Calu3 (cell line): ENCODE measurements around the gene ACSL3. TPM values are rescaled to one million over a fixed set of nuclear protein-coding genes. Genes with fewer than 3 reads are reported as not detected.
A peak's percentile ranks its signal among the peaks of the same experiment; 100 is the strongest.

ENCODE experiments used
- BruUV-seq: library from RNA; stranded (reverse); fragments of 400-500 nt; replicated peaks from 2 replicates; lab custom pipeline; 2021; lab: Mats Ljungman, UMichigan
- CTCF ChIA-PET: fragments of 300-600 bp; sonication (Branson Sonifier 250); formaldehyde crosslinking; loops from one replicate; lab custom pipeline; 2022; ENCODE audit warnings: antibody characterized with exemption; lab: Charles Lee
- DNase-seq: peaks from one replicate; pipeline ENCODE4 v3.0.0; 2022
- H3K27ac Mint-ChIP-seq: one replicate; pipeline ENCODE4 v1.8.0; 2022; ENCODE audit warnings: mixed read lengths; ENCODE audit not compliant: unreplicated experiment
- H3K27me3 Mint-ChIP-seq: one replicate; pipeline ENCODE4 v1.8.0; 2022; ENCODE audit warnings: mixed read lengths; ENCODE audit not compliant: unreplicated experiment
- H3K36me3 Mint-ChIP-seq: one replicate; pipeline ENCODE4 v1.8.0; 2022; ENCODE audit warnings: mild to moderate bottlenecking, moderate library complexity, mixed read lengths; ENCODE audit not compliant: insufficient read depth, unreplicated experiment
- H3K4me1 Mint-ChIP-seq: one replicate; pipeline ENCODE4 v1.8.0; 2022; ENCODE audit warnings: mild to moderate bottlenecking, low read depth, mixed read lengths; ENCODE audit not compliant: unreplicated experiment
- H3K4me3 Mint-ChIP-seq: one replicate; pipeline ENCODE4 v1.8.0; 2022; ENCODE audit warnings: mild to moderate bottlenecking, low read depth, moderate library complexity, mixed read lengths; ENCODE audit not compliant: unreplicated experiment
- H3K9me3 Mint-ChIP-seq: one replicate; pipeline ENCODE4 v1.8.0; 2022; ENCODE audit warnings: low read depth, mixed read lengths; ENCODE audit not compliant: unreplicated experiment
- CTCF ChIP-seq: fragments of 200-600 bp; IDR thresholded peaks from one replicate; pipeline ENCODE4 v1.8.0; 2022; ENCODE audit warnings: antibody characterized with exemption; ENCODE audit not compliant: unreplicated experiment
- intact Hi-C: fragments of 100-400 bp; cut with micrococcal nuclease; formaldehyde crosslinking; loops from one replicate; pipeline ENCODE4 v1.10.0; 2022; ENCODE audit not compliant: unreplicated experiment
- total RNA-seq: library from RNA; stranded (reverse); gene quantifications from 2 replicates; pipeline ENCODE4 v1.2.3, GENCODE V29; 2022

Gene ACSL3
- total RNA-seq, 1 experiment from 2014 or later: 167 TPM

- CTCF ChIA-PET: no interaction called here
- intact Hi-C loops: no loop called here
- Mint-ChIP-seq H3K27me3 (no peaks in the 10 kb centered on the region), H3K4me1 (peaks cover 8% of the 10 kb centered on the region), H3K4me3 (no peak overlapping the region), H3K9me3 (no peaks in the 10 kb centered on the region), H3K27ac (no peak overlapping the region), H3K36me3 (no peaks in the 10 kb centered on the region)
- no peak for TF ChIP-seq CTCF
- no TSS peak for BruUV-seq
- DNase-seq: no peak
These were observed 108.7 kb downstream of the ACSL3 start for GRCh38 chr2:222969491-222969890.

GRCh38 chr2:222972420-222972819, 111.6 kb downstream of the ACSL3 start:
- CTCF ChIA-PET: interaction anchor here (0.6 to 1.6 kb wide), 8 partner anchors 9 to 825 kb away, joined by 3 to 25 read pairs (median 3); partner anchors contain the start of gene SCG2
- Mint-ChIP-seq H3K9me3 (no peaks in the 10 kb centered on the region), H3K27ac (no peak overlapping the region), H3K4me1 (peaks cover 30% of the 10 kb centered on the region), H3K36me3 (no peaks in the 10 kb centered on the region), H3K4me3 (no peak overlapping the region), H3K27me3 (no peaks in the 10 kb centered on the region)
- no TSS peak for BruUV-seq
- no peak for TF ChIP-seq CTCF
- intact Hi-C loops: loop anchor here (5.0 to 10.0 kb wide), 4 partner anchors 262 to 862 kb away; partner anchors contain the start of gene AP1S3
- DNase-seq: no peak

GRCh38 chr2:222973237-222973636, 112.4 kb downstream of the ACSL3 start:
- H3K27ac Mint-ChIP-seq: no peak overlapping the region
- no TSS peak for BruUV-seq
- no peaks in the 10 kb centered on the region for H3K9me3 Mint-ChIP-seq
- DNase-seq: peak; percentile 31
- no peak overlapping the region for H3K4me3 Mint-ChIP-seq
- peaks cover 38% of the 10 kb centered on the region for H3K4me1 Mint-ChIP-seq
- CTCF ChIA-PET: interaction anchor here (0.9 kb wide), 1 partner anchor 128 kb away, joined by 4 read pairs; no protein-coding TSS in a partner anchor
- H3K36me3 Mint-ChIP-seq: no peaks in the 10 kb centered on the region
- no peaks in the 10 kb centered on the region for H3K27me3 Mint-ChIP-seq
- TF ChIP-seq CTCF: no peak
- intact Hi-C loops: loop anchor here (5.0 to 10.0 kb wide), 4 partner anchors 262 to 862 kb away; partner anchors contain the start of gene AP1S3

- Mint-ChIP-seq H3K9me3 (no peaks in the 10 kb centered on the region), H3K27me3 (no peaks in the 10 kb centered on the region), H3K4me1 (peaks cover 43% of the 10 kb centered on the region), H3K4me3 (no peak overlapping the region), H3K36me3 (no peaks in the 10 kb centered on the region), H3K27ac (no peak overlapping the region)
- TF ChIP-seq CTCF: no peak
- BruUV-seq: no TSS peak
- intact Hi-C loops: loop anchor here (5.0 to 10.0 kb wide), 4 partner anchors 261 to 861 kb away; partner anchors contain the start of gene AP1S3
- no peak for DNase-seq
- CTCF ChIA-PET: interaction anchor here (0.9 kb wide), 1 partner anchor 128 kb away, joined by 4 read pairs; no protein-coding TSS in a partner anchor
These were observed 112.9 kb downstream of the ACSL3 start for GRCh38 chr2:222973733-222974132.
